HepG2 (cell line): Measurements from ENCODE around the gene ABI3BP. TPM values are rescaled to one million over a fixed set of nuclear protein-coding genes. Genes with fewer than 3 reads are reported as not detected.

Experiments used
- ATAC-seq: fragments of 200-7000 bp; cut with Tn5 transposase; 3 replicates; pipeline ENCODE4 v1.9.1; 2020; ENCODE audit warnings: mild to moderate bottlenecking, moderate library complexity
- BruUV-seq: library from RNA; stranded (reverse); fragments of 400-500 nt; replicated peaks from 2 replicates; lab custom pipeline; 2021; lab: Mats Ljungman, UMichigan
- CTCF ChIA-PET: fragments of 300-600 bp; formaldehyde crosslinking; extraction: SDS; loops from one replicate; lab custom pipeline; 2021; ENCODE audit warnings: low total read pairs, inconsistent platforms, low intra/inter-chr PET ratio; lab: Yijun Ruan, JAX
- POLR2A ChIA-PET: fragments of 350-600 bp; sonication (Branson Sonifier 250); formaldehyde crosslinking; loops from one replicate; lab custom pipeline; 2020; ENCODE audit warnings: antibody characterized with exemption, inconsistent platforms; lab: Yijun Ruan, JAX
- DNase-seq: peaks from one replicate; pipeline ENCODE4 v3.0.0-alpha.2; 2015; ENCODE audit warnings: low spot score
- FAIRE-seq: peaks from 3 replicates; lab custom pipeline; 2011; peaks lifted over from hg19 to GRCh38; lab: Jason Lieb, UNC
- H2AFZ ChIP-seq: one replicate; pipeline ENCODE4 v1.6.1; 2011; ENCODE audit warnings: low read length, inconsistent platforms
- H3K27ac ChIP-seq: fragments of 300-600 bp; 3 replicates; pipeline ENCODE4 v1.8.0; 2011; ENCODE audit warnings: mixed run types, mild to moderate bottlenecking, mixed read lengths, low read length, inconsistent platforms; ENCODE audit not compliant: insufficient read depth; ENCODE audit errors: extremely low read length
- H3K27me3 ChIP-seq, 2 experiments: fragments of 200-600 bp in 1 of 2; 2 replicates in 1 of 2; 3 replicates in 1 of 2; pipeline versions ENCODE4 v1.6.0 to v1.8.0; 2011; ENCODE audit warnings: low read length in 2 of 2, mild to moderate bottlenecking in 2 of 2, moderate library complexity in 2 of 2, inconsistent platforms in 1 of 2; ENCODE audit not compliant: insufficient read depth in 2 of 2, control insufficient read depth in 1 of 2
- H3K36me3 ChIP-seq, 2 experiments: fragments of 200-600 bp in 1 of 2; replicated peaks in 1 of 2; 2 replicates in 1 of 2; 3 replicates in 1 of 2; pipeline versions ENCODE4 v1.5.1 to v1.8.0; 2011; ENCODE audit warnings: low read length in 2 of 2, inconsistent platforms in 1 of 2; ENCODE audit not compliant: insufficient read depth in 2 of 2, control insufficient read depth in 1 of 2
- H3K4me1 ChIP-seq: 2 replicates; pipeline ENCODE4 v1.5.1; 2012; ENCODE audit warnings: low read length, inconsistent platforms; ENCODE audit not compliant: insufficient read depth
- H3K4me2 ChIP-seq: 2 replicates; pipeline ENCODE4 v1.6.0; 2011; ENCODE audit warnings: low read depth, low read length, inconsistent platforms
- H3K4me3 ChIP-seq, 3 experiments: fragments of 200-600 bp in 1 of 3; sonication (generic), shearing (Covaris generic) in 1 of 3; replicated peaks in 1 of 3; 2 replicates each; pipeline ENCODE4 v1.5.1; 2011 to 2016; ENCODE audit warnings: low read length in 3 of 3, inconsistent platforms in 2 of 3, low read depth in 2 of 3, mild to moderate bottlenecking in 2 of 3, control low read depth in 1 of 3, mixed read lengths in 1 of 3; ENCODE audit not compliant: insufficient read depth in 1 of 3
- H3K79me2 ChIP-seq: one replicate; pipeline ENCODE4 v1.6.1; 2011; ENCODE audit warnings: low read length, inconsistent platforms; ENCODE audit not compliant: insufficient read depth
- H3K9ac ChIP-seq: 2 replicates; pipeline ENCODE4 v1.6.0; 2011; ENCODE audit warnings: mild to moderate bottlenecking, low read depth, low read length, inconsistent platforms; ENCODE audit not compliant: insufficient read depth
- H3K9me3 ChIP-seq: 2 replicates; pipeline ENCODE4 v1.5.1; 2012; ENCODE audit warnings: mild to moderate bottlenecking, low read length
- H4K20me1 ChIP-seq: 2 replicates; pipeline ENCODE4 v1.6.0; 2011; ENCODE audit warnings: inconsistent platforms, mild to moderate bottlenecking, low read length, moderate library complexity; ENCODE audit not compliant: insufficient read depth
- JUN ChIP-seq: sonication (generic); formaldehyde crosslinking; IDR thresholded peaks from 2 replicates; pipeline ENCODE4 v1.4.0; 2020; ENCODE audit warnings: mild to moderate bottlenecking, missing genetic modification reagents
- POLR2A ChIP-seq, 2 experiments: IDR thresholded peaks; 2 replicates each; pipeline ENCODE4 v1.6.1; 2011; ENCODE audit warnings: low read depth in 2 of 2, low read length in 2 of 2, mild to moderate bottlenecking in 1 of 2, moderate library complexity in 1 of 2; ENCODE audit not compliant: insufficient read depth in 1 of 2
- WGBS: methylation state at CpG from one replicate; pipeline ENCODE4 v1.1.6; 2017; ENCODE audit warnings: low lambda C conversion rate; 5-methylcytosine and 5-hydroxymethylcytosine counted together
- in situ Hi-C: cut with HindIII; loops from 2 replicates; pipeline ENCODE4 v1.10.0; 2017; ENCODE audit warnings: low pct_unique_long_range_greater_than_20kb; ENCODE audit not compliant: extremely low pct_ligation_motif_present
- intact Hi-C: fragments of 100-400 bp; cut with micrococcal nuclease; formaldehyde crosslinking; loops from one replicate; pipeline ENCODE4 v1.10.0; 2022; ENCODE audit not compliant: unreplicated experiment
- polyA plus RNA-seq, 8 experiments: library from polyadenylated mRNA; depleted of rRNA in 3 of 8; stranded (reverse) in 7 of 8; unstranded in 1 of 8; fragments of >200 nt; fragmentation: Illumina TruSeq in 4 of 8; extraction: Trizol in 4 of 8; gene quantifications; 2 replicates each; pipeline versions ENCODE4 v1.2.1 to v1.2.3, GENCODE V29; 2011 to 2016; ENCODE audit warnings: low read depth in 4 of 8, missing spikeins in 1 of 8, mixed read lengths in 1 of 8; ENCODE audit not compliant: insufficient read depth in 1 of 8
- total RNA-seq, 5 experiments: library from RNA; depleted of rRNA; stranded (reverse); fragments of >200 nt; fragmentation: Illumina TruSeq; extraction: Trizol; gene quantifications; 2 replicates each; pipeline ENCODE4 v1.2.3, GENCODE V29; 2016; ENCODE audit warnings: low read depth in 1 of 5
- TF ChIP-seq, protein P1 (sequence below): sonication (generic); formaldehyde crosslinking; IDR thresholded peaks from 2 replicates; pipeline ENCODE4 v1.5.0; 2020; ENCODE audit warnings: missing genetic modification reagents
- TF ChIP-seq, protein P2 (sequence below): sonication (generic); formaldehyde crosslinking; IDR thresholded peaks from 2 replicates; pipeline ENCODE4 v1.4.0; 2020; ENCODE audit warnings: missing genetic modification reagents
- TF ChIP-seq, protein P3 (sequence below): sonication (generic); formaldehyde crosslinking; IDR thresholded peaks from 2 replicates; pipeline ENCODE4 v1.8.0; 2022; ENCODE audit warnings: low read depth, missing genetic modification reagents

Gene ABI3BP
- total and polyA plus RNA-seq, 2 of the 13 experiments (the other 11 are each of a cell fraction or from before 2014, with no cell fraction given), result not detected

- POLR2A ChIA-PET, result no interaction called here
- H3K4me2 ChIP-seq, result no peak overlapping the region
Measured at GRCh38 chr3:100898681-100899080, 94.5 kb downstream of the ABI3BP start.

More at GRCh38 chr3:100898681-100899080, 94.5 kb downstream of the ABI3BP start:
- H3K9me3 ChIP-seq, result no peaks in the 10 kb centered on the region
- no peaks in the 10 kb centered on the region for H3K79me2 ChIP-seq
- H3K27me3 ChIP-seq, result no peaks in the 10 kb centered on the region
- TF ChIP-seq, protein P1, sequence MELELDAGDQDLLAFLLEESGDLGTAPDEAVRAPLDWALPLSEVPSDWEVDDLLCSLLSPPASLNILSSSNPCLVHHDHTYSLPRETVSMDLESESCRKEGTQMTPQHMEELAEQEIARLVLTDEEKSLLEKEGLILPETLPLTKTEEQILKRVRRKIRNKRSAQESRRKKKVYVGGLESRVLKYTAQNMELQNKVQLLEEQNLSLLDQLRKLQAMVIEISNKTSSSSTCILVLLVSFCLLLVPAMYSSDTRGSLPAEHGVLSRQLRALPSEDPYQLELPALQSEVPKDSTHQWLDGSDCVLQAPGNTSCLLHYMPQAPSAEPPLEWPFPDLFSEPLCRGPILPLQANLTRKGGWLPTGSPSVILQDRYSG, result no peak
- TF ChIP-seq JUN (CRISPR knock-in tag), result no peak
- TF ChIP-seq, protein P2, sequence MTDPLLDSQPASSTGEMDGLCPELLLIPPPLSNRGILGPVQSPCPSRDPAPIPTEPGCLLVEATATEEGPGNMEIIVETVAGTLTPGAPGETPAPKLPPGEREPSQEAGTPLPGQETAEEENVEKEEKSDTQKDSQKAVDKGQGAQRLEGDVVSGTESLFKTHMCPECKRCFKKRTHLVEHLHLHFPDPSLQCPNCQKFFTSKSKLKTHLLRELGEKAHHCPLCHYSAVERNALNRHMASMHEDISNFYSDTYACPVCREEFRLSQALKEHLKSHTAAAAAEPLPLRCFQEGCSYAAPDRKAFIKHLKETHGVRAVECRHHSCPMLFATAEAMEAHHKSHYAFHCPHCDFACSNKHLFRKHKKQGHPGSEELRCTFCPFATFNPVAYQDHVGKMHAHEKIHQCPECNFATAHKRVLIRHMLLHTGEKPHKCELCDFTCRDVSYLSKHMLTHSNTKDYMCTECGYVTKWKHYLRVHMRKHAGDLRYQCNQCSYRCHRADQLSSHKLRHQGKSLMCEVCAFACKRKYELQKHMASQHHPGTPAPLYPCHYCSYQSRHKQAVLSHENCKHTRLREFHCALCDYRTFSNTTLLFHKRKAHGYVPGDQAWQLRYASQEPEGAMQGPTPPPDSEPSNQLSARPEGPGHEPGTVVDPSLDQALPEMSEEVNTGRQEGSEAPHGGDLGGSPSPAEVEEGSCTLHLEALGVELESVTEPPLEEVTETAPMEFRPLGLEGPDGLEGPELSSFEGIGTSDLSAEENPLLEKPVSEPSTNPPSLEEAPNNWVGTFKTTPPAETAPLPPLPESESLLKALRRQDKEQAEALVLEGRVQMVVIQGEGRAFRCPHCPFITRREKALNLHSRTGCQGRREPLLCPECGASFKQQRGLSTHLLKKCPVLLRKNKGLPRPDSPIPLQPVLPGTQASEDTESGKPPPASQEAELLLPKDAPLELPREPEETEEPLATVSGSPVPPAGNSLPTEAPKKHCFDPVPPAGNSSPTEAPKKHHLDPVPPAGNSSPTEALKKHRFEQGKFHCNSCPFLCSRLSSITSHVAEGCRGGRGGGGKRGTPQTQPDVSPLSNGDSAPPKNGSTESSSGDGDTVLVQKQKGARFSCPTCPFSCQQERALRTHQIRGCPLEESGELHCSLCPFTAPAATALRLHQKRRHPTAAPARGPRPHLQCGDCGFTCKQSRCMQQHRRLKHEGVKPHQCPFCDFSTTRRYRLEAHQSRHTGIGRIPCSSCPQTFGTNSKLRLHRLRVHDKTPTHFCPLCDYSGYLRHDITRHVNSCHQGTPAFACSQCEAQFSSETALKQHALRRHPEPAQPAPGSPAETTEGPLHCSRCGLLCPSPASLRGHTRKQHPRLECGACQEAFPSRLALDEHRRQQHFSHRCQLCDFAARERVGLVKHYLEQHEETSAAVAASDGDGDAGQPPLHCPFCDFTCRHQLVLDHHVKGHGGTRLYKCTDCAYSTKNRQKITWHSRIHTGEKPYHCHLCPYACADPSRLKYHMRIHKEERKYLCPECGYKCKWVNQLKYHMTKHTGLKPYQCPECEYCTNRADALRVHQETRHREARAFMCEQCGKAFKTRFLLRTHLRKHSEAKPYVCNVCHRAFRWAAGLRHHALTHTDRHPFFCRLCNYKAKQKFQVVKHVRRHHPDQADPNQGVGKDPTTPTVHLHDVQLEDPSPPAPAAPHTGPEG (CRISPR knock-in tag), result no peak
- TF ChIP-seq POLR2A (IDR thresholded peaks at IDR 0.05; ENCODE audit: insufficient read depth in 1 of 2, low read depth in 2 of 2, low read length in 2 of 2), result no peak
- TF ChIP-seq, protein P3, sequence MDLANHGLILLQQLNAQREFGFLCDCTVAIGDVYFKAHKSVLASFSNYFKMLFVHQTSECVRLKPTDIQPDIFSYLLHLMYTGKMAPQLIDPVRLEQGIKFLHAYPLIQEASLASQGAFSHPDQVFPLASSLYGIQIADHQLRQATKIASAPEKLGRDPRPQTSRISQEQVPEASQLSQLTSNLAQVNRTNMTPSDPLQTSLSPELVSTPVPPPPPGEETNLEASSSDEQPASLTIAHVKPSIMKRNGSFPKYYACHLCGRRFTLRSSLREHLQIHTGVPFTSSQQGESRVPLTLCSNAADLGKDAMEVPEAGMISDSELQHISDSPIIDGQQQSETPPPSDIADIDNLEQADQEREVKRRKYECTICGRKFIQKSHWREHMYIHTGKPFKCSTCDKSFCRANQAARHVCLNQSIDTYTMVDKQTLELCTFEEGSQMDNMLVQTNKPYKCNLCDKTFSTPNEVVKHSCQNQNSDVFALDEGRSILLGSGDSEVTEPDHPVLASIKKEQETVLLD (CRISPR knock-in tag), result no peak
- in situ Hi-C loops (no loop called here), intact Hi-C loops (no loop called here)
- H2AFZ ChIP-seq, result no peak overlapping the region
- H3K36me3 ChIP-seq, result no peaks in the 10 kb centered on the region
- H4K20me1 ChIP-seq, result no peaks in the 10 kb centered on the region
- DNase-seq (no peak), ATAC-seq (no peak), FAIRE-seq (no peak)
- CTCF ChIA-PET, result no interaction called here
- no TSS peak for BruUV-seq
- H3K9ac ChIP-seq, result no peak overlapping the region
- no peak overlapping the region for H3K4me3 ChIP-seq
- H3K4me1 ChIP-seq, result no peaks in the 10 kb centered on the region
- WGBS, result 15% methylated on average over 5 of the region's 5 CpGs
- H3K27ac ChIP-seq, result no peak overlapping the region
